Testis (tissue), 3 donors: ENCODE data around the gene DNAH10. TPM values are rescaled to one million over a fixed set of nuclear protein-coding genes. Genes with fewer than 3 reads are reported as not detected.

Experiments used
- DNase-seq: peaks from one replicate; pipeline ENCODE4 v3.0.0-alpha.2; 2019
- H3K27ac ChIP-seq, 2 donors: fragments of 200-600 bp; sonication (generic); one replicate each; pipeline ENCODE4 v1.5.1; 2019
- H3K27me3 ChIP-seq: fragments of 200-600 bp; sonication (generic); one replicate; pipeline ENCODE4 v1.5.1; 2019
- H3K36me3 ChIP-seq: fragments of 200-600 bp; sonication (generic); one replicate; pipeline ENCODE4 v1.5.1; 2017; ENCODE audit warnings: low read depth; ENCODE audit errors: missing control alignments
- H3K4me1 ChIP-seq: fragments of 200-600 bp; sonication (generic); one replicate; pipeline ENCODE4 v1.5.1; 2019
- H3K4me3 ChIP-seq, 2 donors: fragments of 200-600 bp; sonication (generic); one replicate each; pipeline ENCODE4 v1.5.1; 2017 to 2019
- H3K9me3 ChIP-seq: fragments of 200-600 bp; sonication (generic); one replicate; pipeline ENCODE4 v1.5.1; 2017
- CTCF ChIP-seq, 3 experiments: fragments of 450-650 bp in 2 of 3; fragments of 200-600 bp in 1 of 3; sonication (generic) in 1 of 3; IDR thresholded peaks; one replicate each; pipeline ENCODE4 v1.5.1; 2016 to 2019; ENCODE audit warnings: antibody characterized with exemption in 3 of 3, mild to moderate bottlenecking in 2 of 3, moderate library complexity in 1 of 3
- POLR2A ChIP-seq: fragments of 450-650 bp; IDR thresholded peaks from one replicate; pipeline ENCODE4 v1.6.1; 2017; ENCODE audit warnings: antibody characterized with exemption, mild to moderate bottlenecking, moderate library complexity
- WGBS, 2 donors: methylation state at CpG; one replicate each; pipeline ENCODE4 v1.1.5; 2018; 5-methylcytosine and 5-hydroxymethylcytosine counted together
- intact Hi-C: fragments of 100-400 bp; cut with DNase I; formaldehyde crosslinking; loops from one replicate; pipeline ENCODE4 v1.15.1; 2023; ENCODE audit warnings: low total_unique reads
- polyA plus RNA-seq: library from polyadenylated mRNA; stranded (reverse); fragments of 350-450 nt; fragmentation: Illumina TruSeq; extraction: RNeasy Lipid Tissue Mini Kit (QIAGEN cat#74804); gene quantifications from one replicate; pipeline ENCODE4 v1.2.3, GENCODE V29; 2014; ENCODE audit warnings: low read depth, low replicate concordance; ENCODE audit not compliant: insufficient read depth
- total RNA-seq, 2 donors: library from RNA; depleted of rRNA; stranded (reverse); fragments of >200 nt; gene quantifications; one replicate each; pipeline ENCODE4 v1.2.3, GENCODE V29; 2016

The DNAH10 gene
- total and polyA plus RNA-seq, 3 donors from 2014 or later: 15.4 to 29.3 (median 24.3) TPM

DNA sequence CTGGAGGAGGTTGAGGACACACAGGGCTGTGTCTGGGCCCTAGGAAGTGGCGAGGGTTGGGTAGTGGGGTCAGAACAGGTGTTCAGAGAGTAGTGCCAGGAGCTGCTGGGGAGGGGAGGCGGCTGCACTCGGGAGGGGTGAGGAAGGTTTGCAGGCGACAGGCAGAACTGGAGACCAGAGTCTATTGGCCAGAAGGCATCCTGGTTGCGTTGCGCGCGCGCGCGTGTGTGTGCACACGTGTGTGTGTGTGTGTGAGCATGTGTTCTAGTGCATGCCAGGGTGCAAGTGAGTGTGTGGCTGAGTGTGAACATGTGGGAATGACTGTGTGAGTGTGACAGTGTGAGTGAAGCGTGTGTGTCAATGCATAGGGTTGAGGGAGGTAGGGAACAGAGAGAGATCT lies 124.2 kb downstream of the DNAH10 start:
- TF ChIP-seq CTCF (IDR thresholded peaks at IDR 0.05) (no peak), POLR2A (no peak)
- intact Hi-C loops: no loop called here
- Histone ChIP-seq H3K27me3 (no peaks in the 10 kb centered on the region), H3K9me3 (no peaks in the 10 kb centered on the region), H3K4me3 (no peak overlapping the region), H3K27ac (no peak overlapping the region), H3K36me3 (no peaks in the 10 kb centered on the region), H3K4me1 (no peaks in the 10 kb centered on the region)
- WGBS, 2 donors: 82 to 87% methylated on average over 13 of the region's 13 CpGs
- DNase-seq: no peak

DNA sequence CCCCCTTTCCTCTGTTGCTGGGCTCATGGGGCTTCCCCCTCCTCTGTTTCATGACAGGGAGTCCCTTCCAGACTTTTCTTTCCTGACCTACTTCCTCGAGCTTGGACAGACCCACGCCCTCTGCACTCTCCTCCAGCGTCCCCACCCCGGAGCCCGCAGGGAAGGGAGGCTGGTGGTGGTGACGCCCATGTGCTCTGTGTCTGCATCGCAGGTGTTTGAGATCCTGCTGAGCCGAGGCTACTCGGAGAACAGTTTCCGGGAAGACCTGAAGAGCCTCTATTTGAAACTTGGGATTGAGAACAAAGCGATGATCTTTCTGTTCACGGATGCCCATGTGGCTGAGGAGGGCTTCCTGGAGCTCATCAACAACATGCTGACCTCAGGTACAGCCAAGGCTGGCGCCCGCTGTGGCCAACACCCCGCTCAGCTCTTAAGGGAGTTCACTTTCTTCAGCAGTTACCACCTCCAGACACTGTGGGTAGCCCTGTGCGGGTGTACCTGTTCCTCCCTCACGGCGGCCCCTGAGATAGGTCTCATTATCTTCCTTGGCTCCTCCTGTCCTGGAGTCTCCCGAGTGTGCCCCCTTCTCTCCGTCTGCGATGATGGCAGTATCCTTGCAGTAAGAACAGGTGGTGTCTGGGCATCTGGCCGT lies 125.0 kb downstream of the DNAH10 start:
- DNase-seq: no peak
- intact Hi-C loops: no loop called here
- no peak overlapping the region for H3K27ac ChIP-seq
- no peaks in the 10 kb centered on the region for H3K9me3 ChIP-seq
- no peak for TF ChIP-seq CTCF (IDR thresholded peaks at IDR 0.05)
- no peaks in the 10 kb centered on the region for H3K4me1 ChIP-seq
- H3K36me3 ChIP-seq: no peaks in the 10 kb centered on the region
- 66 to 73% methylated on average over 21 to 22 of the region's 22 CpGs for WGBS, 2 donors
- H3K27me3 ChIP-seq: no peaks in the 10 kb centered on the region
- no peak overlapping the region for H3K4me3 ChIP-seq

DNA sequence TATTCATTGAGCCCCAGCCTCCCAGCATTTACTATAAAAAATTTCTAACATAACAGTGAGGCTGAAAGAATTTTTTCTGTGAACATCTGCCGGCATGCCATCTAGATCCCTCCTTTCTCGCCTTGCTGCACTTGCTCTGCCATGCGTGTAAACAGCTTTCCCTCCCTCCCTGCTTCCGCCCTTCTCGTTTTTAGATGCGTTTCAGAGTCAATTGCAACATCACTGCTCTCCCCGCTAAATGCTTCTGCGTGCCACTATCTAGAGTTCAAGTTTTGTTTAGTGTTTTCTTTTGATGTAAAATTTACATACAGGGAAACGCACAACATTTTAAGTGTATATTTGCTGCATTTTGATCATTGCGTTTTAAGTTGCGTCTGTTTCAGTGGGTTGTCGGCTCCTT lies 126.9 kb downstream of the DNAH10 start:
- Histone ChIP-seq H3K4me3 (no peak overlapping the region), H3K36me3 (no peaks in the 10 kb centered on the region), H3K27me3 (no peaks in the 10 kb centered on the region), H3K27ac (no peak overlapping the region), H3K9me3 (no peaks in the 10 kb centered on the region), H3K4me1 (no peaks in the 10 kb centered on the region)
- 81 to 87% methylated on average over 12 of the region's 12 CpGs for WGBS, 2 donors
- intact Hi-C loops: no loop called here
- TF ChIP-seq CTCF (IDR thresholded peaks at IDR 0.05) (no peak), POLR2A (no peak)
- no peak for DNase-seq

DNA sequence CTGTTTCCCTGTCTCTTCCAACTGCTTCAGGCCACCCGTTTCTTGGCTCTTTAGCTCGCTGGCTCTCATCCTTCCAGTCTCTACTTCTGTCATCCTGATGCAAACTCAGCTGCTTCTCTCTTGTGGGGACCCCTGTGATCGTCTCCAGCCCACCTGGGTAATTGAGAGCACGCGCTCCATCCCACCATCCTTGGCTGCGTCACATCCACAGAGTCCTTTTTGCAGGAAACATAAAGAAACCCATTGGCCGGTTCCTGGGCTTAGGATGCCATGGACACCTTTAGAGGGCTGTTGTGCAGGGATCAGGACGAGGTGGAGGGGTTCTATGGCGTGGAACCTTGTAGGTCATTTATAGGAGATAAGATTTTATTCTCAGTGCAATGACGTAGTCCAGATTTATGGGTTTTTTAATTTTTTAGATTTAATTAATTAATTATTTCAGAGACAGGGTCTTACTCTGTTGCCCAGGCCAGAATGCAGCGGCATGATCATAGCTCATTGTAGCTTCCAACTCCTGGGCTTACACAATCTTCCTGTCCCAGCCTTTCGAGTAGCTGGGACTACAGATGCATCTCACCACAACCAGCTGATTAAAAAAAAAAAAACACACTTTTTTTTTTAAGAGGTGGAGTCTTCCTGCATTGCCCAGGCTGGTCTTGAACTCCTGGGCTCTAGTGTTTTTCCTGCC lies 127.9 kb downstream of the DNAH10 start:
- Histone ChIP-seq H3K9me3 (no peaks in the 10 kb centered on the region), H3K27ac (no peak overlapping the region), H3K4me1 (no peaks in the 10 kb centered on the region), H3K4me3 (no peak overlapping the region), H3K36me3 (no peaks in the 10 kb centered on the region), H3K27me3 (no peaks in the 10 kb centered on the region)
- WGBS, 2 donors: 92 to 96% methylated on average over 12 of the region's 12 CpGs
- no peak for TF ChIP-seq CTCF (IDR thresholded peaks at IDR 0.05)
- TF ChIP-seq POLR2A: no peak
- DNase-seq: no peak
- intact Hi-C loops: no loop called here

DNA sequence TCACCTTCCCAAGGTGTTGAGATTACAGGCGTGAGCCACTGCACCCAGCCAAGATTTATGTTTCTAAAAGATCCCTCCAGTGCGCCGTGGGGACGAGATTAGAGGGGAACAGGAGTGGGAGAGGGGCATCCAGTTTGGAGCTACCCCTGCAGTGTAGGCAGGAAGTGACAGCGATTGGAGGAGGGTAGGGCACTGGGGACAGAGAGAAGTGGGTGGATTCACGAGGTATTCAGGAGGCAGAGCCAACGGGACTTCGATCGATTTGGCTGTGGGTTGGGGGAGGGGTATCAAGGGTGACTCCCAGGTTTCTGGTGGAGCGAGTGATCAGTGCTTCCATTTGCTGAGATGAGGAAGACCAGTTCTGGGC lies 128.4 kb downstream of the DNAH10 start:
- 64 to 73% methylated on average over 10 of the region's 10 CpGs for whole genome bisulfite sequencing, 2 donors

More for the DNA sequence above, 128.4 kb downstream of the DNAH10 start:
- Histone ChIP-seq H3K36me3 (no peaks in the 10 kb centered on the region), H3K27ac (no peak overlapping the region), H3K4me3 (no peak overlapping the region), H3K9me3 (no peaks in the 10 kb centered on the region), H3K4me1 (no peaks in the 10 kb centered on the region), H3K27me3 (no peaks in the 10 kb centered on the region)
- intact Hi-C loops: no loop called here
- DNase-seq: no peak
- TF ChIP-seq CTCF (IDR thresholded peaks at IDR 0.05) (no peak), POLR2A (no peak)
